Measurements from ENCODE around the gene FHAD1. TPM values are rescaled to one million over a fixed set of nuclear protein-coding genes. Genes with fewer than 3 reads are reported as not detected.

The FHAD1 gene
- total and polyA plus RNA-seq, 10 of the 15 experiments (the other 5 are each of a cell fraction or from before 2014, with no cell fraction given) = 0.09 to 1.0 (median 0.32) TPM; not detected in 2

- POLR2A ChIA-PET = interaction anchor here (1.0 kb wide), 1 partner anchor 177 kb away, joined by 3 read pairs; no protein-coding TSS in a partner anchor
- no TSS peak for BruUV-seq (replicated peaks)
- Histone ChIP-seq H4K20me1 (ENCODE audit: control insufficient read depth, insufficient read depth) (no peaks in the 10 kb centered on the region; the same call in 1 of the 2 replicates), H3K79me2 (ENCODE audit: control insufficient read depth, insufficient read depth, low read length) (no peaks in the 10 kb centered on the region), H3K9me3 (replicated peaks; ENCODE audit: control insufficient read depth, insufficient read depth, low read length) (peaks cover 4% of the 10 kb centered on the region; the same call in 2 of the 3 replicates), H3K27me3 (replicated peaks in 1 of 2; ENCODE audit: control insufficient read depth in 2 of 2, insufficient read depth in 2 of 2, low read length in 1 of 2) (no peaks in the 10 kb centered on the region; a peak in 1 of 4 replicates), H2AFZ (ENCODE audit: control insufficient read depth, low read depth, low read length) (no peak overlapping the region), H3K4me2 (ENCODE audit: control insufficient read depth, insufficient read depth) (no peak overlapping the region), H3K4me3 (no peak overlapping the region), H3K27ac (ENCODE audit: control insufficient read depth, insufficient read depth) (no peak overlapping the region), H3K36me3 (ENCODE audit: control insufficient read depth in 2 of 2, insufficient read depth in 2 of 2, low read length in 1 of 2) (no peaks in the 10 kb centered on the region), H3K9ac (ENCODE audit: control insufficient read depth, insufficient read depth, low read length) (no peak overlapping the region), H3K4me1 (ENCODE audit: control insufficient read depth, insufficient read depth, low read length) (no peaks in the 10 kb centered on the region)
- TF ChIP-seq CTCF (IDR thresholded peaks at IDR 0.05 in 2 of 3, conservative IDR thresholded peaks at IDR 0.05 in 1 of 3; ENCODE audit: control insufficient read depth in 2 of 3, extremely low read depth in 1 of 3, insufficient read depth in 1 of 3, low read depth in 3 of 3, low read length in 3 of 3) (no peak), STAT3 (IDR thresholded peaks at IDR 0.05; ENCODE audit: low read depth, low read length) (no peak), RELA (IDR thresholded peaks at IDR 0.05; ENCODE audit: borderline replicate concordance, partially characterized antibody) (no peak), HDGF (IDR thresholded peaks at IDR 0.05) (no peak), SP1 (IDR thresholded peaks at IDR 0.05; ENCODE audit: low read depth, low read length) (no peak), YBX1 (IDR thresholded peaks at IDR 0.05) (no peak), ELK1 (IDR thresholded peaks at IDR 0.05; ENCODE audit: low read depth, low read length) (no peak), SUZ12 (IDR thresholded peaks at IDR 0.05; ENCODE audit: unreplicated experiment) (no peak)
- ATAC-seq (peak; percentile 76), FAIRE-seq (no peak), DNase-seq (ENCODE audit: low read depth, low spot score) (no peak)
- RAD21 ChIA-PET (ENCODE audit: unreplicated experiment) = interaction anchor here (0.6 to 2.3 kb wide), 16 partner anchors 11 to 418 kb away, joined by 3 to 22 read pairs (median 5); partner anchors contain the start of gene CTRC
- SMC1A ChIA-PET (ENCODE audit: uncharacterized antibody, unreplicated experiment) = interaction anchor here (0.5 to 3.4 kb wide), 21 partner anchors 10 to 191 kb away, joined by 3 to 64 read pairs (median 4); partner anchors contain the start of gene CTRC
- CTCF ChIA-PET = interaction anchor here (0.7 to 4.5 kb wide), 46 partner anchors 9 to 419 kb away, joined by 3 to 178 read pairs (median 4); partner anchors contain the start of genes CTRC and TMEM51
- in situ Hi-C loops (cut with MboI) (no loop called here), intact Hi-C loops (cut with micrococcal nuclease; ENCODE audit: unreplicated experiment) (loop anchor here (1.0 to 5.0 kb wide), 3 partner anchors 95 to 179 kb away; no protein-coding TSS in a partner anchor)
- WGBS (ENCODE audit: insufficient coverage, insufficient replicate concordance, low lambda C conversion rate, missing lambda C conversion rate) = 57% methylated on average over 14 of the region's 14 CpGs
Observed at GRCh38 chr1:15322648-15323350, 75.8 kb downstream of the FHAD1 start.
